Vagina (tissue), 2 donors: Measurements from ENCODE around the gene SPAG9.

Source experiments
- CTCF ChIP-seq, 3 experiments: fragments of 450-650 bp in 2 of 3; fragments of 200-600 bp in 1 of 3; sonication (generic) in 1 of 3; IDR thresholded peaks; one replicate each; pipeline ENCODE4 v1.5.1; 2017 to 2019; ENCODE audit warnings: antibody characterized with exemption in 3 of 3, mild to moderate bottlenecking in 2 of 3, moderate library complexity in 2 of 3
- POLR2A ChIP-seq, 2 donors: fragments of 450-650 bp; IDR thresholded peaks; one replicate each; pipeline ENCODE4 v1.6.1; 2017; ENCODE audit warnings: antibody characterized with exemption in 2 of 2, mild to moderate bottlenecking in 2 of 2, moderate library complexity in 2 of 2
- POLR2AphosphoS5 ChIP-seq, 2 donors: sonication (generic); formaldehyde crosslinking; IDR thresholded peaks; one replicate each; pipeline ENCODE4 v1.9.0; 2017; ENCODE audit warnings: antibody characterized with exemption in 2 of 2, mild to moderate bottlenecking in 2 of 2, low read depth in 1 of 2; ENCODE audit not compliant: insufficient read depth in 1 of 2

- TF ChIP-seq CTCF (IDR thresholded peaks at IDR 0.05): no peak
- no peak for TF ChIP-seq POLR2AphosphoS5 (IDR thresholded peaks at IDR 0.05; ENCODE audit: insufficient read depth in 1 of 2, low read depth in 1 of 2)
- TF ChIP-seq POLR2A (IDR thresholded peaks at IDR 0.05): no peak
Measured at GRCh38 chr17:50988427-50988826, 132.2 kb downstream of the SPAG9 start.
